T-cell (primary cell): Measurements from ENCODE around the gene LRGUK. TPM values are rescaled to one million over a fixed set of nuclear protein-coding genes. Genes with fewer than 3 reads are reported as not detected.
"Not testable (repeated sequence)": the region's sequence is repeated elsewhere in the genome, so short reads cannot be mapped to it uniquely, and the experiment has no call there.

ENCODE experiments used
- ATAC-seq, 4 experiments: fragments of 200-7000 bp in 3 of 4; fragments of 150-1000 bp in 1 of 4; cut with Tn5 transposase; replicated peaks in 1 of 4; 1 replicate in 3 of 4; 2 replicates in 1 of 4; pipeline ENCODE4 v1.10.0; 2021; ENCODE audit warnings: moderate library complexity in 3 of 4, mild to moderate bottlenecking in 2 of 4, moderate number of reproducible peaks in 1 of 4
- CTCF ChIA-PET, 2 donors: fragments of 300-600 bp; sonication (Branson Sonifier 250); formaldehyde crosslinking; loops; one replicate each; lab custom pipeline; 2022; ENCODE audit warnings: antibody characterized with exemption in 2 of 2; lab: Charles Lee
- POLR2A ChIA-PET, 2 donors: fragments of 300-600 bp; sonication (Branson Sonifier 250); formaldehyde crosslinking; loops; one replicate each; lab custom pipeline; 2022; ENCODE audit warnings: antibody characterized with exemption in 2 of 2; lab: Charles Lee
- DNase-seq, 35 experiments: peaks; one replicate each; pipeline versions ENCODE4 v3.0.0 to v3.0.0-alpha.2; 2013 to 2023
- H3K27ac ChIP-seq: one replicate; pipeline ENCODE4 v1.5.1; 2013; ENCODE audit warnings: low read length
- H3K27me3 ChIP-seq, 2 experiments: replicated peaks in 1 of 2; 1 replicate in 1 of 2; 2 replicates in 1 of 2; pipeline versions ENCODE4 v1.6.1 to v1.7.0; 2013; ENCODE audit warnings: low read length in 1 of 2, mixed read lengths in 1 of 2; ENCODE audit not compliant: control insufficient read depth in 2 of 2, insufficient read depth in 2 of 2; ENCODE audit errors: extremely low read depth in 1 of 2
- H3K36me3 ChIP-seq, 2 donors: 1 replicate in 1 of 2; 2 replicates in 1 of 2; pipeline versions ENCODE4 v1.6.1 to v1.7.0; 2013; ENCODE audit warnings: low read length in 1 of 2; ENCODE audit not compliant: control insufficient read depth in 2 of 2, insufficient read depth in 1 of 2; ENCODE audit errors: extremely low read depth in 1 of 2
- H3K4me1 ChIP-seq, 2 experiments: 1 replicate in 1 of 2; 2 replicates in 1 of 2; pipeline versions ENCODE4 v1.6.1 to v1.7.0; 2013; ENCODE audit warnings: low read length in 2 of 2, mixed read lengths in 1 of 2; ENCODE audit not compliant: insufficient read depth in 2 of 2, control insufficient read depth in 1 of 2; ENCODE audit errors: extremely low read depth in 1 of 2
- H3K4me3 ChIP-seq, 2 donors: 1 replicate in 1 of 2; 2 replicates in 1 of 2; pipeline versions ENCODE4 v1.5.1 to v1.7.0; 2013; ENCODE audit warnings: mild to moderate bottlenecking in 2 of 2, low read length in 1 of 2, moderate library complexity in 1 of 2; ENCODE audit not compliant: control insufficient read depth in 1 of 2; ENCODE audit errors: extremely low read depth in 1 of 2
- H3K9me3 ChIP-seq: 2 replicates; pipeline ENCODE4 v1.7.0; 2013
- H3K27ac Mint-ChIP-seq, 2 donors: one replicate each; pipeline ENCODE4 v1.8.0; 2020 to 2021; ENCODE audit warnings: mild to moderate bottlenecking in 2 of 2, mixed read lengths in 2 of 2
- H3K27me3 Mint-ChIP-seq, 2 donors: one replicate each; pipeline ENCODE4 v1.8.0; 2021 to 2022; ENCODE audit warnings: mixed read lengths in 2 of 2
- H3K36me3 Mint-ChIP-seq: one replicate; pipeline ENCODE4 v1.8.0; 2021; ENCODE audit warnings: mixed read lengths
- H3K4me1 Mint-ChIP-seq, 3 donors: one replicate each; pipeline ENCODE4 v1.8.0; 2020 to 2022; ENCODE audit warnings: mixed read lengths in 3 of 3, mild to moderate bottlenecking in 1 of 3
- H3K4me3 Mint-ChIP-seq, 3 donors: one replicate each; pipeline ENCODE4 v1.8.0; 2020 to 2022; ENCODE audit warnings: mild to moderate bottlenecking in 3 of 3, mixed read lengths in 3 of 3, moderate library complexity in 3 of 3
- H3K9me3 Mint-ChIP-seq, 3 donors: one replicate each; pipeline ENCODE4 v1.8.0; 2020 to 2022; ENCODE audit warnings: mixed read lengths in 3 of 3
- WGBS: methylation state at CpG from one replicate; pipeline ENCODE4 v1.1.5; 2013; ENCODE audit warnings: missing lambda C conversion rate; ENCODE audit not compliant: insufficient coverage; 5-methylcytosine and 5-hydroxymethylcytosine counted together
- total RNA-seq, 35 experiments: library from RNA in 6 of 35; stranded (reverse) in 6 of 35; fragments of 120-200 nt in 1 of 35; gene quantifications; one replicate each; pipeline versions ENCODE4 v1.2.1 to v1.2.4 and lab custom pipeline; 2013 to 2026

The LRGUK gene
- total RNA-seq, 5 donors from 2014 or later (not counting 1 experiment from before 2014, with no cell fraction given) = 0.09 to 0.51 (median 0.22) TPM

DNA sequence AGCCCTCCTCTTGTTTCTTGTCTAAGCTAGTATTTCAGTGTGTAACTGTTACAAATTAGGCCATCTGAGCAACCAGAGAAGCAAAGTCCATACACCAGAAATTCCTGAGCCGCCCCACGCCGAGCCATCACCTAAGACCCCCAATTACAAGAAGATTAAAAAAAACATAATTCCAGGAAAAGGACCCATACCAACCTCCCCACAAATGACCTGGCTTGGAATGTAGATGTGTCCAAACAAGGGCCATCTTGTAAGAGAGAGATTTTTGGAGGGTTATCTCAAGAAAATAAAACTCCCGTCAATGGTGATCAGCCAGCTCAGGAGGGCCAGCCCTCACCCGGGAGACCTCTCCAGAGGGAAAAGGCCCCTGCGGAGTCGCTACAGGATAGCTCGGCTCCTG is 83.1 kb downstream of the LRGUK start:
- ChIA-PET CTCF (interaction anchor here in 1 of 2 donors (0.6 kb wide), 1 partner anchor 51 kb away, joined by 3 read pairs; no protein-coding TSS in a partner anchor), POLR2A (no interaction called here)
- 92% methylated on average over 4 of the region's 8 CpGs for WGBS
- Histone ChIP-seq H3K4me3 (no peak overlapping the region), H3K4me1 (no peaks in the 10 kb centered on the region), H3K27ac (no peak overlapping the region), H3K27me3 (peaks cover 0 to 16% of the 10 kb centered on the region in 2 experiments), H3K9me3 (no peaks in the 10 kb centered on the region), H3K36me3 (no peaks in the 10 kb centered on the region)
- DNase-seq = no peak
- peaks cover 5 to 6% of the 10 kb centered on the region in 2 donors for H3K27me3 Mint-ChIP-seq
- no peaks in the 10 kb centered on the region for H3K36me3 Mint-ChIP-seq
- no peaks in the 10 kb centered on the region for H3K9me3 Mint-ChIP-seq
- no peak overlapping the region for H3K27ac Mint-ChIP-seq
- no peaks in the 10 kb centered on the region for H3K4me1 Mint-ChIP-seq
- ATAC-seq = no peak
- no peak overlapping the region for H3K4me3 Mint-ChIP-seq

DNA sequence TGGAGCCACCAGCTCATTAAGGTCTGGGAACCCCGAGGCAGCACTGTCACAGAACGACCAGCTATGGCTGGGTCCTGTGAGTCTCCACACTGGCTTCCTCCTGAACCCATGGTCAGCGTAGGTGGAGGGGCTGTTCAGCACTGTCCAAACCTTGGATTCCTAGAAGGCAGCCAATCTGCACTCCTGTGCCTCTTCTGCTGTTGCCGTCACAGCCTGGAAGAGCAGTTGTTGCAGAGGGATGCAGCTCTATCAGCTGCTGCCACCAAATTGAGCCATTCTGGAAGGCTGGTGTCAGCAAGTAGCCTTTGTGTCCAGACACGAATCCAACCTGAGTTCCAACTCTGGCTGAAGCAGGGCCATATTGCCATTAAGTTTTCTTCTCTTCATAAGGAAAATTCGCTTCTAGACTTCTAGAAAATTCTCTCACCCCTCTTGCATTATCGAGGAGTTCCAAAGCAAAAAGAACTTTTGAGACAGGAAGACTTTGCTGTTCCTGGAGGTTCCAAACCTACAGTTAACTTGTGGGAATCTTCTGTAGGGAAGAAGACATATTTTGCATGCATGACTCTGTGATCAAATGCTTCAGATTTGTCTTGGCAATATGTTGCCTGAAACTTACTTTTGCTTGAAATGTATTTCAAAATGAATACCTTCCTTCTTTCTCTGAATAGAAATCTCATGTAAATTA is 84.0 kb downstream of the LRGUK start:
- H3K4me3 ChIP-seq = no peak overlapping the region
- Mint-ChIP-seq H3K36me3 (no peaks in the 10 kb centered on the region), H3K4me3 (no peak overlapping the region), H3K4me1 (no peaks in the 10 kb centered on the region), H3K27ac (no peak overlapping the region), H3K9me3 (no peaks in the 10 kb centered on the region), H3K27me3 (peaks cover 5 to 6% of the 10 kb centered on the region in 2 donors)
- WGBS = 71% methylated on average over 6 of the region's 7 CpGs
- ChIA-PET POLR2A (no interaction called here), CTCF (no interaction called here)
- no peaks in the 10 kb centered on the region for H3K36me3 ChIP-seq
- no peak overlapping the region for H3K27ac ChIP-seq
- H3K9me3 ChIP-seq = no peaks in the 10 kb centered on the region
- peaks cover 0 to 16% of the 10 kb centered on the region in 2 experiments for H3K27me3 ChIP-seq
- DNase-seq (no peak), ATAC-seq (no peak)
- no peaks in the 10 kb centered on the region for H3K4me1 ChIP-seq

DNA sequence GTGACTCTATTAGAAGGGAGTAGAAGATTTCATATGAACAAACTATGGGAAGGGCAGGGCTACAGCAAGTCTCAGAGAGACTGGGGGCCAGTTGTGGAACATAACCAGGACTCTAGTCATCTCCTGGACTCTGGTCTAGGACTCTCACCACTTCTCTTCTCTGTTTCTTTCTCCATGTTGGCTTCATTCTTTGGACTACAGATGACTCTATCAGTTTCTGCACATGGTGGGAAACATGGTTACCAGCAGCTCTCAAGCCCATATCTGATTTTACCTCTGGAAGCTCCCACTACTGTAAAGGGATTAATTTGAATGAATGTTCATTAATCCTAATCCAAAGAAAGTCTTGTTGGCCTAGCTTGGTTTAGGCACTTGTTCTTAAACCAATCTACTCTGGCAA is 84.7 kb downstream of the LRGUK start:
- H3K27me3 Mint-ChIP-seq = peaks cover 5 to 6% of the 10 kb centered on the region in 2 donors
- no peaks in the 10 kb centered on the region for H3K4me1 ChIP-seq
- H3K27ac Mint-ChIP-seq = no peak overlapping the region
- POLR2A ChIA-PET = no interaction called here
- no peak overlapping the region for H3K4me3 Mint-ChIP-seq
- no peak overlapping the region for H3K27ac ChIP-seq
- H3K9me3 Mint-ChIP-seq = no peaks in the 10 kb centered on the region
- peaks cover 0 to 16% of the 10 kb centered on the region in 2 experiments for H3K27me3 ChIP-seq
- CTCF ChIA-PET = interaction anchor here in 1 of 2 donors (0.6 kb wide), 1 partner anchor 32 kb away, joined by 3 read pairs; no protein-coding TSS in a partner anchor
- ATAC-seq = no peak
- H3K36me3 Mint-ChIP-seq = no peaks in the 10 kb centered on the region
- H3K4me3 ChIP-seq = no peak overlapping the region
- H3K36me3 ChIP-seq = no peaks in the 10 kb centered on the region
- H3K9me3 ChIP-seq = no peaks in the 10 kb centered on the region
- no peak for DNase-seq
- H3K4me1 Mint-ChIP-seq = no peaks in the 10 kb centered on the region

DNA sequence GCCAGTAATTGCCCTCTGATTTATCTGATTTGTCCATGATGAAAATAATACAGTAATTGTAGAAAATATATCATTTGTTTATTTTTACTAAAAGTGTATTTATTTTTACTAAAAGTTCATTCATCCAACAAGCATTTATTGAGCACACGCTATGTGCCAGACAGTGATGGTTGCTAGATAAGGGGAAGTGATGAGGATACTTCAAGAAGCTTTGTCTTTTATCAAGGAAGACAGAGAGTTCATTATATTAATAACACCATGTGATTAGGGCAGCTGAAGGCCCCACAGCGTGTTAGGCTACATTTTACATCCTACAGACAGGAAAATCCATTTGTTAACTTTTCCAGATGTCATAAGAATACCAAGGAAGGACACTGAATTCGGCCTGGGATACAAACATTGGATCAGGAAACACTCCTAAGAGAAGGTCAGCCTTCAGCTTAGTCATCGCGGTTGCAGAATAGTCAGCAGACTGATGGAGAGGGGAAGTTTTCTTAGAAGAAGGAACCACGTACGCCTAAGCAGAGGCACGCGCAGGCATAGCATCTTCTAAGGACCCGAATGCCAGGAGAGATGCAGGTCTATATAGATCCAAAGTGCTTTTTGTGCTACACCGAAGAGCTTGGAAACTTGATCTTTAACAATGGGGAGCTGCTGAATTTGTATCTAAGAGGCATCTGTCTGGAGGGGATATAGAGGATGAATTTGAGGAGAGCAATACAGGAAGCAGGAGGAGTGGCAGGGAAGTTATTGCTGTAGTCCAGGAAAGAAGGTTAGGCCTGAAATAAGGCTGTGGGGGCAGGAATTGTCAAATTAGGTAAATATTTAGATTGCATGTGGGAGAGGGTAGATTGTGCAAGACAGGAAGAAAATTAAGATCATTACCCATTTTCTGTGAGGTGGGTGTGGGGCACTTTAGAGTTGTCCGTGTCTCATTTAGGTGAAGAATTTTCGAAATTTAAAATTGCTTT is 85.7 kb downstream of the LRGUK start:
- ATAC-seq = no peak

DNA sequence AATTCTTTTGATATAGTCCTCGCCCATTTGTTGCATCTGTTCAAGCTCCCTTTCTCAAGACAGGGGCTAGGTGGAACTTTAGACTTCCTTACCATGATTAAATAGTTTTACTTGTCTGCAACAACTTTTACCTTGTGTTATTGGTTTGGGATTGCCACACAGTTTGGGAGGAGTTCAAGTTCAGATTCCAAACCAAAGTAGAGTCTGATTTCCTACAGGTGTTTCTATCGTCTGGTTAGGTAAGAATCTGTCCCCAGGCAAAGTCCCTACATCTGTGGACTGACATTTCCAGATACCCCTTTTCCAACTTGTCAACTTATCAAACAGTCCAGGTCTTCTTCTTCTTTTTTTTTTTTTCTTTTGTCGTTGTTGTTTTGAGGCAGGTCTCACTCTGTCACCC is 93.1 kb downstream of the LRGUK start:
- Histone ChIP-seq H3K4me1 (no peaks in the 10 kb centered on the region), H3K27ac (no peak overlapping the region), H3K27me3 (peaks cover 0 to 7% of the 10 kb centered on the region in 2 experiments), H3K9me3 (no peaks in the 10 kb centered on the region), H3K36me3 (no peaks in the 10 kb centered on the region), H3K4me3 (no peak overlapping the region)
- Mint-ChIP-seq H3K9me3 (no peaks in the 10 kb centered on the region), H3K4me1 (no peaks in the 10 kb centered on the region), H3K27me3 (peaks cover 0 to 4% of the 10 kb centered on the region in 2 donors), H3K27ac (no peak overlapping the region), H3K4me3 (no peak overlapping the region), H3K36me3 (no peaks in the 10 kb centered on the region)
- CTCF ChIA-PET = no interaction called here
- no CpG with 5 or more reads among the region's 3 CpGs for WGBS
- ATAC-seq (no peak), DNase-seq (no peak)
- POLR2A ChIA-PET = no interaction called here

More for the DNA sequence above, 85.7 kb downstream of the LRGUK start:
- DNase-seq = no peak
- H3K27ac ChIP-seq = no peak overlapping the region
- H3K27me3 ChIP-seq = peaks cover 0 to 16% of the 10 kb centered on the region in 2 experiments
- H3K36me3 Mint-ChIP-seq = no peaks in the 10 kb centered on the region
- no peaks in the 10 kb centered on the region for H3K9me3 Mint-ChIP-seq
- H3K4me3 Mint-ChIP-seq = no peak overlapping the region
- no peak overlapping the region for H3K27ac Mint-ChIP-seq
- H3K4me1 Mint-ChIP-seq = no peaks in the 10 kb centered on the region
- H3K27me3 Mint-ChIP-seq = peaks cover 5 to 6% of the 10 kb centered on the region in 2 donors
- CTCF ChIA-PET = interaction anchor here in 1 of 2 donors (0.6 kb wide), 1 partner anchor 33 kb away, joined by 3 read pairs; no protein-coding TSS in a partner anchor
- 48% methylated on average over 9 of the region's 13 CpGs for WGBS
- H3K4me3 ChIP-seq = no peak overlapping the region
- POLR2A ChIA-PET = no interaction called here
- H3K4me1 ChIP-seq = no peaks in the 10 kb centered on the region
- no peaks in the 10 kb centered on the region for H3K9me3 ChIP-seq
- H3K36me3 ChIP-seq = no peaks in the 10 kb centered on the region

DNA sequence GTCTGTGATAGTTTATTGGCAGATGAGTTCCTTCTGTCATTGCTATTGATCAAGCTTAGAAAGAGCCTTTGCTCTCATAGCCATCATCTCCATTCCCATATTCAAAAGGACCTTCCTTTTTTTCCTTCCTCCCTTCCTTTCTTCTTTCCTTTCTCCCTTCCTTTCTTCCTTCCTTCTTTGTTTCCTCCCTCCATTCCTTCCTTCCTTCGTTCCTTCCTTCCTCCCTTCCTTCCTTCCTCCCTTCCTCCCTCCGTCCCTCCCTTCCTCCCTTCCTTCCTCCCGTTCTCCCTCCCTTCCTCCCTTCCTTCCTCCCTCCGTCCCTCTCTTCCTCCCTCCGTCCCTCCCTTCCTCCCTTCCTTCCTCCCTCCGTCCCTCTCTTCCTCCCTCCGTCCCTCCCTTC is 104.2 kb downstream of the LRGUK start:
- H3K27me3 ChIP-seq, DNase-seq, H3K36me3 ChIP-seq, POLR2A ChIA-PET, H3K27ac ChIP-seq, H3K27ac Mint-ChIP-seq, H3K4me3 Mint-ChIP-seq, H3K9me3 ChIP-seq, H3K4me1 Mint-ChIP-seq, H3K36me3 Mint-ChIP-seq, H3K4me1 ChIP-seq, CTCF ChIA-PET, H3K4me3 ChIP-seq, ATAC-seq: not testable (repeated sequence)
- peaks cover 2 to 15% (median 13%) of the 10 kb centered on the region in 3 donors for H3K9me3 Mint-ChIP-seq
- peaks cover 8 to 15% of the 10 kb centered on the region in 2 donors for H3K27me3 Mint-ChIP-seq
- WGBS = 67% methylated on average over 7 of the region's 7 CpGs
